ENCODE data around the gene MCHR2.

The MCHR2 gene

DNA sequence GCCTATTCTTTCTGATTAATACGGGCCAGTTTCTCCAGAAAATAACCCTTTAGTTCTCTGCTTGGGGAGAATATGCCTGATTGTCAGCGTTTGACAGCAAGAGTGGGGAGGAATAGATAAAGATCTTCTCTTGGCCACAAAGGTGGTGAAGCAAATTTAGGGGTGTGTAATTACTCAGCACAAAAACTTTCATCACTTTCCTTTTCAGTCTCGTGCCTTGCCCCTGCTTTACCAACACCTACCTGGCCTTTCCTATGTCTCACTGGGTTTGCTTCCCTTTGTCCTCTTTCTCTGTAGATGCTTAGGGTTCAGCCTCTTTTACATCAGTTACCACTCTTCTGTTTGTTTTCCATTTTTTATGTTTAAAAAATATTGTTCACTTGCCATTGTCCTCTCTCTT, 99.2 kb downstream of the MCHR2 start:
- H3K4me1 ChIP-seq = no peaks in the 10 kb centered on the region
- TF ChIP-seq, protein P1, sequence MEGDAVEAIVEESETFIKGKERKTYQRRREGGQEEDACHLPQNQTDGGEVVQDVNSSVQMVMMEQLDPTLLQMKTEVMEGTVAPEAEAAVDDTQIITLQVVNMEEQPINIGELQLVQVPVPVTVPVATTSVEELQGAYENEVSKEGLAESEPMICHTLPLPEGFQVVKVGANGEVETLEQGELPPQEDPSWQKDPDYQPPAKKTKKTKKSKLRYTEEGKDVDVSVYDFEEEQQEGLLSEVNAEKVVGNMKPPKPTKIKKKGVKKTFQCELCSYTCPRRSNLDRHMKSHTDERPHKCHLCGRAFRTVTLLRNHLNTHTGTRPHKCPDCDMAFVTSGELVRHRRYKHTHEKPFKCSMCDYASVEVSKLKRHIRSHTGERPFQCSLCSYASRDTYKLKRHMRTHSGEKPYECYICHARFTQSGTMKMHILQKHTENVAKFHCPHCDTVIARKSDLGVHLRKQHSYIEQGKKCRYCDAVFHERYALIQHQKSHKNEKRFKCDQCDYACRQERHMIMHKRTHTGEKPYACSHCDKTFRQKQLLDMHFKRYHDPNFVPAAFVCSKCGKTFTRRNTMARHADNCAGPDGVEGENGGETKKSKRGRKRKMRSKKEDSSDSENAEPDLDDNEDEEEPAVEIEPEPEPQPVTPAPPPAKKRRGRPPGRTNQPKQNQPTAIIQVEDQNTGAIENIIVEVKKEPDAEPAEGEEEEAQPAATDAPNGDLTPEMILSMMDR (IDR thresholded peaks at IDR 0.05; ENCODE audit: low read depth, low read length) = no peak
- H3K27me3 ChIP-seq = no peaks in the 10 kb centered on the region
- no peaks in the 10 kb centered on the region for H3K9me3 ChIP-seq
- no peak for DNase-seq
- no peak overlapping the region for H3K4me3 ChIP-seq (ENCODE audit: low read depth, low read length)
- no peaks in the 10 kb centered on the region for H3K36me3 ChIP-seq

DNA sequence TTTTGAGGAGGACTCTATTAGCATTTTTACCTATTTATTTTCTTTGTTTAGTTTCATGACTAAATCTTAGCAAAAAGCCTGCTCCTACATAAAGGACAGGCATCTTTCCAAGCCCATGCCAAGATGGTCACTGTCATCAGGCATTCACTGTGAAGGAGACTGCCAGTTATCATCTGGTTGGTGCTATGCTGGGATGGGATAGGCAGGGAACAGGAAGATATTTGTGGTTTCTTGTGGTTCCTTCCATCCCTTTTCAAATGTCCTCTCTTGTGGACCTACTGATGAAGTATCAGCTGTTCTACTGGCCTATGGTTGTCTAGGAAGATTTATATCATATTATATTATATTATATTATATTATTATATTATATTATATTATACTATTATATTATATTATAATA, 107.0 kb downstream of the MCHR2 start:
- Histone ChIP-seq H3K36me3 (no peaks in the 10 kb centered on the region), H3K4me1 (no peaks in the 10 kb centered on the region), H3K4me3 (ENCODE audit: low read depth, low read length) (no peak overlapping the region), H3K27me3 (no peaks in the 10 kb centered on the region), H3K9me3 (no peaks in the 10 kb centered on the region)
- TF ChIP-seq, protein P1 (IDR thresholded peaks at IDR 0.05; ENCODE audit: low read depth, low read length) = no peak
- no peak for DNase-seq

DNA sequence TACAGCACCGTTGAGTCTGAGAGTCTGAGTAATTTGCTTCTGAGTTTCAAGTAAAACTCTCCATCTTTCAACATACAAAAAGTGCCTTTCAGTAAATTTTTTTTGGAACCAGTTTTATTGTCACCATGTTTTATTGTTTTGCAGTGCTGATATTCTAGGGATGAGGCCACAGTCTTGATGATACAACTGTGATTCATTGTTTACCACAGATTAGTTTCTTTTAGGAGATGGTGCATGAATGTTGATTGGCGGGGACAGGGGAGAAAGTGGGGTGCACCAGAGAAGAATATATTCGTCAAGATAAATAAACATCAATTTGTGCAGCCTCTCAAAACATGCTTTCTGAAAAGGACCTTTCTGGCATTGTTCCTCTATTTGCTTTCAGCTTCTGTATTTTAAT, 109.0 kb downstream of the MCHR2 start:
- TF ChIP-seq, protein P1 (IDR thresholded peaks at IDR 0.05; ENCODE audit: low read depth, low read length) = no peak
- Histone ChIP-seq H3K27me3 (no peaks in the 10 kb centered on the region), H3K9me3 (no peaks in the 10 kb centered on the region), H3K4me3 (ENCODE audit: low read depth, low read length) (no peak overlapping the region), H3K36me3 (no peaks in the 10 kb centered on the region), H3K4me1 (no peaks in the 10 kb centered on the region)
- no peak for DNase-seq

DNA sequence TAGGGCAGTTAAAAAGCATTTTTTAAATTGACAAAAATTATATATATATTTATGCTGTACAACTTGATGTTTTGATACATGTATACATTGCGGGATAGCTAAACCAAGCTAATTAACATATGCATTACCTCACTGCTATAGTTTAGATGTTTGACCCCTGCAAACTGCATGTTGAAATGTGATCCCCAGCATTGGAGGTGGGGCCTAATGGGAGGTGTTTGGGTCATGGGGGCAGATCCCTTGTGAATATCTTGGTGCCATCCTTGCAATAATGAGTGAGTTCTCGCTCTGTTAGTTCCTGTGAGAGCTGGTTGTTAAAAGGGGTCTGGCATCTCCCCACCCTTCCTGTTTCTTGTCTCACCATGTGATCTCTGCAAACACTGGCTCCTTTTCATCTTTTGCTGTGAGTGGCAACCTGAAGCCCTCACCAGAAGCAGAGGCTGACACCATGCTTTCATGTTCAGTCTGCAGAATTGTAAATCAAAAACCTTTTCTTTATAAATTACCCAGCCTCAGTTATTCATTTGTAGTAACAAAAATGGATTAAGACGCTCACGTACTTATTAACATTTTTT, 111.8 kb downstream of the MCHR2 start:
- Histone ChIP-seq H3K4me1 (no peaks in the 10 kb centered on the region), H3K9me3 (no peaks in the 10 kb centered on the region), H3K27me3 (no peaks in the 10 kb centered on the region; the same call in 1 of the 2 replicates), H3K36me3 (no peaks in the 10 kb centered on the region), H3K4me3 (ENCODE audit: low read depth, low read length) (no peak overlapping the region)
- DNase-seq = no peak
- TF ChIP-seq, protein P1 (IDR thresholded peaks at IDR 0.05; ENCODE audit: low read depth, low read length) = no peak

DNA sequence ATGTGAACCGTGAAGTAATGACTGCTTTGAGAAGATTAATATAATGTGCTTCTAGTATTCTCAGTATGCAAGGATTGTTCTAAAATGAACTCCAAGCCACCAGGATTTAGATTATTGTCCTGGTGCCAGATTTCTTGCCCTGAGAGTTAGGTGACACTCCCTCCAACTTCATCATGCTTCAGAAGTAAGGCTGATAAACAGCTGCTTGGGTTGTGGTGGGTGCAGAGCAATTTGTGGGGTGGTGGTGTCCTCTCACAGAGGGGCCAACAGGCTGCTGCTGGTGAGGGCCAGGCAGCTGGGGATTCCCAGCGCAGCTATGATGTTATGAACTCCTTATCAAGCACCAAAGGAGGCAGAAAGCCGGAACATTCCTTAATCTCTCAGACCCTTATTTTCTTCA, 114.6 kb downstream of the MCHR2 start:
- no peaks in the 10 kb centered on the region; the same call in 1 of the 2 replicates for H3K27me3 ChIP-seq

DNA sequence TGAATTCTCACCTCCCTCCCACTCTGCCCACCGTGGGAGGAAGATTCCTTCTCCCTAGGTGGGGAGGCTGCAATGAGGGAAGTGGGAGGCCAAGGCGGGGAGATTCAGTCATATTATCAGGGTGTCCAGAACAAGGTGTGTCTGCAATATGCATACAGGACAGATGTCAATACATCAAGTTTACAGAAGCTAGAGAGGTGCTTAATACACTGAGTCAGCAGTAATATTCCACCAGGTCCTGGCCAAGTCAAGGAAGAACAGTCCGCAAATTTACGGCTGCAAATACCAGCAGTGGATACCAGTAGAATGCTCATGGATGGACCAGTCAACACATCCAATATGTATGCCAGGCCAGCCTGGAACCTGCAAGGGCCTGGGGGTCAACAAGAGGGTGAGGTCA, 119.0 kb downstream of the MCHR2 start:
- Histone ChIP-seq H3K4me3 (ENCODE audit: low read depth, low read length) (no peak overlapping the region), H3K27me3 (no peaks in the 10 kb centered on the region; the same call in 1 of the 2 replicates), H3K9me3 (no peaks in the 10 kb centered on the region), H3K4me1 (no peaks in the 10 kb centered on the region), H3K36me3 (no peaks in the 10 kb centered on the region)
- TF ChIP-seq, protein P1 (IDR thresholded peaks at IDR 0.05; ENCODE audit: low read depth, low read length) = no peak
- no peak for DNase-seq

More for the DNA sequence above, 114.6 kb downstream of the MCHR2 start:
- TF ChIP-seq, protein P1 (IDR thresholded peaks at IDR 0.05; ENCODE audit: low read depth, low read length) = no peak
- DNase-seq = no peak
- H3K4me1 ChIP-seq = no peaks in the 10 kb centered on the region
- no peaks in the 10 kb centered on the region for H3K9me3 ChIP-seq
- no peak overlapping the region for H3K4me3 ChIP-seq (ENCODE audit: low read depth, low read length)
- no peaks in the 10 kb centered on the region for H3K36me3 ChIP-seq
